KMS-11 (cell line): ENCODE data around the gene MTMR6.

ENCODE experiments used
- H2AFZ ChIP-seq: fragments of 200-600 bp; sonication (generic); 2 replicates; pipeline ENCODE4 v1.6.1; 2016; ENCODE audit warnings: antibody characterized with exemption, mixed run types, low read depth
- H3K27ac ChIP-seq: fragments of 200-600 bp; sonication (generic); 2 replicates; pipeline ENCODE4 v1.6.1; 2016; ENCODE audit warnings: mild to moderate bottlenecking, mixed run types
- H3K27me3 ChIP-seq: fragments of 200-600 bp; sonication (generic); 2 replicates; pipeline ENCODE4 v1.6.1; 2017; ENCODE audit warnings: mild to moderate bottlenecking, low read depth, mixed run types, moderate library complexity; ENCODE audit not compliant: insufficient read depth
- H3K36me3 ChIP-seq: fragments of 200-600 bp; sonication (generic); 2 replicates; pipeline ENCODE4 v1.6.1; 2017; ENCODE audit warnings: mild to moderate bottlenecking, mixed run types; ENCODE audit not compliant: insufficient read depth
- H3K4me1 ChIP-seq: fragments of 200-600 bp; sonication (generic); 2 replicates; pipeline ENCODE4 v1.6.1; 2016; ENCODE audit warnings: mild to moderate bottlenecking, low read depth, mixed run types; ENCODE audit not compliant: poor library complexity, severe bottlenecking
- H3K4me2 ChIP-seq: fragments of 200-600 bp; sonication (generic); 2 replicates; pipeline ENCODE4 v1.7.0; 2016; ENCODE audit warnings: mild to moderate bottlenecking, mixed run types
- H3K4me3 ChIP-seq: fragments of 200-600 bp; sonication (generic); IDR thresholded peaks from 2 replicates; pipeline ENCODE4 v1.6.1; 2017; ENCODE audit warnings: low read depth, low read length, mixed read lengths; ENCODE audit not compliant: insufficient read depth
- H3K79me2 ChIP-seq: fragments of 200-600 bp; sonication (generic); 2 replicates; pipeline ENCODE4 v1.6.1; 2016; ENCODE audit warnings: low read depth, mixed run types; ENCODE audit not compliant: insufficient read depth
- H3K9ac ChIP-seq: fragments of 200-600 bp; sonication (generic); 2 replicates; pipeline ENCODE4 v1.6.1; 2016; ENCODE audit warnings: mild to moderate bottlenecking, mixed run types
- H4K20me1 ChIP-seq: fragments of 200-600 bp; sonication (generic); 2 replicates; pipeline ENCODE4 v1.6.1; 2016; ENCODE audit warnings: mild to moderate bottlenecking, mixed run types; ENCODE audit not compliant: insufficient read depth
- TF ChIP-seq, protein P1 (sequence below): fragments of 200-600 bp; sonication (generic); conservative IDR thresholded peaks from 2 replicates; pipeline ENCODE4 v1.6.1; 2017; ENCODE audit warnings: low read depth, mild to moderate bottlenecking, antibody characterized with exemption, low read length, moderate library complexity, mixed read lengths

Gene MTMR6

DNA sequence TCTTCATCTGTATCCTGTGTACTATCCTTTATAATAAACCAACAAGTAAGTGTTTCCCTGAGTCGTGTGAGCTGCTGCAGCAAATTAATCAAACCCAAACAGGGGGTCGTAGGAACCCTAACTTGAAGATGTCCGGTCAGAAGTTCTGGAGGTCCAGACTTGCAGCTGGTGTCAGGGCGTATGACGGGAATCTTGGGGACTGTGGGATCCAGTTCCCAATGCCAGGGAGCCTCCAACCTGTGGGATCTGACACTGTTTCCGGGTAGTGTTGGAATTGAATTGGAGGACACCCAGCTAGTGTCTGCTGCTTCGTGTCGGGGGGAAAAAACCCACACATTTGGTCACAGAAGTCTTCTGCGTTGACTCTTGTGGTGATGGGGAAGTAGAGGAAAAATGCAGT is 63.1 kb downstream of the MTMR6 start:
- H2AFZ ChIP-seq = no peak overlapping the region
- TF ChIP-seq, protein P1, sequence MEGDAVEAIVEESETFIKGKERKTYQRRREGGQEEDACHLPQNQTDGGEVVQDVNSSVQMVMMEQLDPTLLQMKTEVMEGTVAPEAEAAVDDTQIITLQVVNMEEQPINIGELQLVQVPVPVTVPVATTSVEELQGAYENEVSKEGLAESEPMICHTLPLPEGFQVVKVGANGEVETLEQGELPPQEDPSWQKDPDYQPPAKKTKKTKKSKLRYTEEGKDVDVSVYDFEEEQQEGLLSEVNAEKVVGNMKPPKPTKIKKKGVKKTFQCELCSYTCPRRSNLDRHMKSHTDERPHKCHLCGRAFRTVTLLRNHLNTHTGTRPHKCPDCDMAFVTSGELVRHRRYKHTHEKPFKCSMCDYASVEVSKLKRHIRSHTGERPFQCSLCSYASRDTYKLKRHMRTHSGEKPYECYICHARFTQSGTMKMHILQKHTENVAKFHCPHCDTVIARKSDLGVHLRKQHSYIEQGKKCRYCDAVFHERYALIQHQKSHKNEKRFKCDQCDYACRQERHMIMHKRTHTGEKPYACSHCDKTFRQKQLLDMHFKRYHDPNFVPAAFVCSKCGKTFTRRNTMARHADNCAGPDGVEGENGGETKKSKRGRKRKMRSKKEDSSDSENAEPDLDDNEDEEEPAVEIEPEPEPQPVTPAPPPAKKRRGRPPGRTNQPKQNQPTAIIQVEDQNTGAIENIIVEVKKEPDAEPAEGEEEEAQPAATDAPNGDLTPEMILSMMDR = no peak
- H3K79me2 ChIP-seq = no peaks in the 10 kb centered on the region
- H4K20me1 ChIP-seq = no peaks in the 10 kb centered on the region
- H3K36me3 ChIP-seq = no peaks in the 10 kb centered on the region
- no peak overlapping the region for H3K4me3 ChIP-seq
- H3K4me1 ChIP-seq = no peaks in the 10 kb centered on the region
- no peak overlapping the region for H3K9ac ChIP-seq
- no peaks in the 10 kb centered on the region for H3K27me3 ChIP-seq
- no peak overlapping the region for H3K4me2 ChIP-seq
- H3K27ac ChIP-seq = no peak overlapping the region

DNA sequence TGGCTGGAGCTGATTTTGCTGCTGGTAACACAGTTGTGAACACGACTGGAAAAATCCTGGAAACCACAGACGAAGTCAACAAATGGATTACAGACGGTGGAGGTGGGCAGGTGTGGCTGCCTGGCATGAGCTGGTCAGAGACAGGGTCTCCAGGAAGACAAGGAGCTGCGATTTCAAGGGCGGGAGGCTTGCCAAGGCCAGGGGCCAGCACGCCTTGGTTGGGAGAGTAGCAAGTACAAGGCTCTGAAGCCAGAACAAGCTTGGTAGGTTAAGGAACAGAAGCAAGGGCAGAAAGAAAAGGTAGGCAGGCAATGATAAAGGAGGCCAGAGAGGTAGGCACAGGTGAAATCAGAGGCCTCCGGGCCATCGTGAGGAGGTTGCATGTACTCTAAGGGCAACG is 64.5 kb downstream of the MTMR6 start:
- Histone ChIP-seq H4K20me1 (no peaks in the 10 kb centered on the region), H3K79me2 (no peaks in the 10 kb centered on the region), H3K4me3 (no peak overlapping the region), H3K9ac (no peak overlapping the region), H2AFZ (no peak overlapping the region), H3K36me3 (no peaks in the 10 kb centered on the region), H3K4me2 (no peak overlapping the region), H3K4me1 (no peaks in the 10 kb centered on the region), H3K27ac (no peak overlapping the region), H3K27me3 (no peaks in the 10 kb centered on the region)
- TF ChIP-seq, protein P1 = no peak

DNA sequence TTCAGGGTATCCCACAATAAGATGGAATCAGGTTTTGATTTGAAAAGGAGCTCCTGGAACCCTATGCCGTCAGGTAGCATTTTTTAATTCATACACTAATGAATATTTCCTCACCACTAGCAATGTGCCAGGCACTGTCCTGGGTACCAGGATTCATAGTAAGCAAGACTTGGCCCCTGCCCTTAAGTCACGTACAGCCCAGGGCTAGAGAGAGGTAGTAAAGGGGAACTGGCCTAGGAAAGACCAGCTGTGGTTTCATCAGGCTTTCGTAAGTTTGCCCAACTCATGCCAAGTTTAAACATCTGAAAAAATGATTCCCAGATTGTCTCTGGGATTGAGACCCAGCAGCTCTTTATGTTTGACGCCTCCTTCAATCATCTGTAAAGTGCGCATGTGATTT is 69.3 kb downstream of the MTMR6 start:
- H3K9ac ChIP-seq = no peak overlapping the region
- H3K27ac ChIP-seq = no peak overlapping the region
- H3K27me3 ChIP-seq = no peaks in the 10 kb centered on the region
- TF ChIP-seq, protein P1 = no peak
- no peak overlapping the region for H3K4me2 ChIP-seq
- no peaks in the 10 kb centered on the region for H3K36me3 ChIP-seq
- H3K4me1 ChIP-seq = no peaks in the 10 kb centered on the region
- no peaks in the 10 kb centered on the region for H4K20me1 ChIP-seq
- H3K79me2 ChIP-seq = no peaks in the 10 kb centered on the region
- no peak overlapping the region for H3K4me3 ChIP-seq
- H2AFZ ChIP-seq = no peak overlapping the region

DNA sequence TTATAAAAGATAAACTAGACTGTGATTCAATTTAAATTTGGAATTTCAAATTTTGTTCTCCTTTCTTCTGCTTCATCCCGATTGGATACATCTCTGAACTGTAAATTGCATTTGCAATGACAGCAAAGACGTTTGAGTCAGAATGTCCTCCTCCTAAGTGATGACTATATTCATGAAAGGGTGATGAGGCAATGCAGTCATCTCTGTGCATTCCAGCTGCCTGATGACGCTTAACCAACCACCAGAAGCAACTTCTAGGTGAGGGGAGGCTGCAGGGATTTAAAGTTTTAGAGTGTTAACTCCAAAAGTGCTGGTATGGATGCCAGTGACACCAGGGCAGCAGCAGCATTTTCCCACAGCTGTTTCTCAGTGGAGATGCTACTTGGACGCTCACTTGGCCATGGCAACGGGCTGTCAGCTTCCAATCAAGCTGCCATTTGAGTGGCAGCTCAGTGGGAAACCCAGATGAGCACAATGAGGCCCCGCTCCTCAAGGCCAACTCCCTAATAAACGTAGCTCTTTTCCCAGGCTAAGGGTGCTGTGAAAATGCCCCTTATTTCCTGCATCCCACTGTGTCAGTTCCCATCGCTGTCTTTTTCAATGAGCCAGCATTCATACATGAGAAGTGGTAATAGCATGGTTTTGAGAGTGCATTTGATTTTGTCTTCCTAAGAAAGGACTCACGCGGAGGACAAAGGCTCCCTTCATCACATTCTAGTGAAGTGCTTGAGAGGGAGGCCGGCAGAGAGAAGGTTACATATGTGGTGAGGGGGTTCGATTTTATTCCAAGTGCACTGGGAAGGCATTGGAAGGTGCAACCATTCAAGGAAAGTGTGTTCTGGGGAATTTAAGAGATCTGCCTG is 70.0 kb downstream of the MTMR6 start:
- H3K79me2 ChIP-seq = no peaks in the 10 kb centered on the region
- H3K36me3 ChIP-seq = no peaks in the 10 kb centered on the region
- no peak overlapping the region for H3K27ac ChIP-seq
- no peak overlapping the region for H2AFZ ChIP-seq
- no peaks in the 10 kb centered on the region for H4K20me1 ChIP-seq
- H3K9ac ChIP-seq = no peak overlapping the region
- H3K27me3 ChIP-seq = no peaks in the 10 kb centered on the region
- H3K4me3 ChIP-seq = no peak overlapping the region
- no peak overlapping the region for H3K4me2 ChIP-seq
- TF ChIP-seq, protein P1 = no peak
- no peaks in the 10 kb centered on the region for H3K4me1 ChIP-seq
